ENCODE measurements around the gene APBB2.

APBB2 gene

DNA sequence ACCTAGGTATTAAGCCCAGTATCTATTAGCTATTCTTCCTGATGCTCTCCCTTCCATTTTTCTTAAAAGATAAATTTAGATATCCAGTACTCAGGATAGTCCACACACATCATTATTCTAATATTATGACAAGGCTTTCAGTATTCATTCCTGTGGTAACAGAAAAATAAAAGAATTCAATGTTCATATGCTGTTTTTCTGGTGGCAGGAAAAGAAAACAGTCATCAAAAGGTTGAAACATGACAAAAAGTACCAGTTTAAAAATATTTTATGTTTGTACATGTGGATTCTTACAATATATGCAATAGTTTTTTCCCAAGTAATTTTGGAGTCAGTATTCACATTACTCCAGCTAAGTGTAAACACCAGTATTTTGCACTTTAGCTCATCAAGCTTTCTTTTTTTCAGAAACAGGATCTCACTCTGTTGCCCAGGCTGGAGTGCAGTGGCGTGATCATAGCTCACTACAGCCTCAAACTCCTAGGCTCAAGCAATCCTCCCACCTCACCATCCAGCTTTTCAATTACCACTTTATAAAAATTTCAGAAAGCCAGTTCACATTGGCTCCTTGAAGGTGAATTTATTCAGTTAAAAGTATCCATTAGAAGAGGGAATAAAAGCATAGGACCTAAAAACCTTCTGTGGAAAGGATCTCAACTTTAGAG is 2.3 kb downstream of the APBB2 start:
- H3K4me3 ChIP-seq (ENCODE audit: low read depth, low read length): peak overlapping the region; percentile 83
- no peak for DNase-seq (ENCODE audit: low read depth)
- TF ChIP-seq, protein P1, sequence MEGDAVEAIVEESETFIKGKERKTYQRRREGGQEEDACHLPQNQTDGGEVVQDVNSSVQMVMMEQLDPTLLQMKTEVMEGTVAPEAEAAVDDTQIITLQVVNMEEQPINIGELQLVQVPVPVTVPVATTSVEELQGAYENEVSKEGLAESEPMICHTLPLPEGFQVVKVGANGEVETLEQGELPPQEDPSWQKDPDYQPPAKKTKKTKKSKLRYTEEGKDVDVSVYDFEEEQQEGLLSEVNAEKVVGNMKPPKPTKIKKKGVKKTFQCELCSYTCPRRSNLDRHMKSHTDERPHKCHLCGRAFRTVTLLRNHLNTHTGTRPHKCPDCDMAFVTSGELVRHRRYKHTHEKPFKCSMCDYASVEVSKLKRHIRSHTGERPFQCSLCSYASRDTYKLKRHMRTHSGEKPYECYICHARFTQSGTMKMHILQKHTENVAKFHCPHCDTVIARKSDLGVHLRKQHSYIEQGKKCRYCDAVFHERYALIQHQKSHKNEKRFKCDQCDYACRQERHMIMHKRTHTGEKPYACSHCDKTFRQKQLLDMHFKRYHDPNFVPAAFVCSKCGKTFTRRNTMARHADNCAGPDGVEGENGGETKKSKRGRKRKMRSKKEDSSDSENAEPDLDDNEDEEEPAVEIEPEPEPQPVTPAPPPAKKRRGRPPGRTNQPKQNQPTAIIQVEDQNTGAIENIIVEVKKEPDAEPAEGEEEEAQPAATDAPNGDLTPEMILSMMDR (IDR thresholded peaks at IDR 0.05; ENCODE audit: insufficient read depth, low read depth, low read length, missing control alignments): no peak

DNA sequence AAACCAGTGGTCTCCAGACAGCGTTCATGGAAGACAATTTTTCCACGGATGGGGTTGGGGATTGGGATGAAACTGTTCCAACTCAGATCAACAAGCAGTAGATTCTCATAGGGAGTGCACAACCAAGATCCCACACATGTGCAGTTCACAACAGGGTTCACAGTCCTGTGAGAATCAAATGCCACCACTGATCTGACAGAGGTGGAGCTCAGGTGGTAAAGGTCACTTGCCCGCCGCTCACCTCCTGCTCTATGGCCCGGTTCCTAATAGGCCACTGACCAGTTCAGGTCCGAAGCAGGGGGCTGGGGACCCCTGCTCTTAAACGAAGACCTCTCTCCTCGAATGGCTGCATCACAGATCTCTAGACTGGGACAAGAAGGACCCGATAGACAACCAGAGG is 4.4 kb downstream of the APBB2 start:
- H3K4me3 ChIP-seq (ENCODE audit: low read depth, low read length): no peak overlapping the region

DNA sequence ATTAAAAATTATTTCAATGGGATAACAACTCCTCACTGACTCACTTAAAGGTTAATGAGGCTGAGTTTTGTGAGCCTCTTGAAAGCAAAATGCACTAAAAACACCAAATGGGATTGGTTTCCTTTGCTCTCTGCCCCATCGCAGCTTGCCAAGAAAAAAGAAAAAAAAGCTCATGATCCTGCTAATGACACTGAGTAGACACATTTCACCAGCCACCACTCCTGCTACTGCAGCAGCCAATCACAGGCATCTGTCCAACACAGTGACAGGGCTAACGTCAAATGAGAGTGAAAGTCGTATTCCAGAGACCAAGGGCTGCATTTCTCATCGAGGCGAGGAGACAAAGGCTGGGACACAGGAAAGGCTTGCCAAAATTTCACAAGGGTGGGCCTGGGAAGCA is 5.2 kb downstream of the APBB2 start:
- DNase-seq (ENCODE audit: low read depth): no peak
- TF ChIP-seq, protein P1 (IDR thresholded peaks at IDR 0.05; ENCODE audit: insufficient read depth, low read depth, low read length, missing control alignments): no peak
- H3K4me3 ChIP-seq (ENCODE audit: low read depth, low read length): no peak overlapping the region

More for the DNA sequence above, 4.4 kb downstream of the APBB2 start:
- no peak for DNase-seq (ENCODE audit: low read depth)
- TF ChIP-seq, protein P1 (IDR thresholded peaks at IDR 0.05; ENCODE audit: insufficient read depth, low read depth, low read length, missing control alignments): no peak

DNA sequence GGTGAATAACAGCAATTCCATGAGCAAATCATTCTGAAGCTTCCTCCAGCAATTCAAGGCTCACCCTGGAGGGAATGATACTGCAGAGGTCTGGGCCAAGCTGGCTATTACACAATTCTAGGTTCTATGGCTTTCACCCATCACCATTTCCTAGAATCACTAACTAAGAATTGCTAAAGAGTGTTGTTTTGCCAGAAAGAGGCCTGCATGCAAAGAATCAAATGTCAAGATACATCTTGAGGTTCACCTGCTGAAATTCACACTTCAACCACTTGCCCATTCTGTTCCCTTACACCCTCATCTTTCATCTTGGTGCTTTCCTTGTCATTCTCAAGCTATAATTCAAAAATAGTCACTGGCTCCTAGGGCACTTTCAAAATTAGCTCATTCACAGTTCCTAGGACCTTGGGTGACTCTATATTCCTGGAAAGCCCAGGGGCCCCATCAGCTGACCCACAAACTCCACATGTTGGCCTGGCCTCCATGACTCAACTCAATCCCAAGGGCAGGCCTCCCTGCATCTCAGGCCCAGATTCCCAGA is 7.0 kb downstream of the APBB2 start:
- TF ChIP-seq, protein P1 (IDR thresholded peaks at IDR 0.05; ENCODE audit: insufficient read depth, low read depth, low read length, missing control alignments): no peak
- no peak overlapping the region for H3K4me3 ChIP-seq (ENCODE audit: low read depth, low read length)
- no peak for DNase-seq (ENCODE audit: low read depth)

DNA sequence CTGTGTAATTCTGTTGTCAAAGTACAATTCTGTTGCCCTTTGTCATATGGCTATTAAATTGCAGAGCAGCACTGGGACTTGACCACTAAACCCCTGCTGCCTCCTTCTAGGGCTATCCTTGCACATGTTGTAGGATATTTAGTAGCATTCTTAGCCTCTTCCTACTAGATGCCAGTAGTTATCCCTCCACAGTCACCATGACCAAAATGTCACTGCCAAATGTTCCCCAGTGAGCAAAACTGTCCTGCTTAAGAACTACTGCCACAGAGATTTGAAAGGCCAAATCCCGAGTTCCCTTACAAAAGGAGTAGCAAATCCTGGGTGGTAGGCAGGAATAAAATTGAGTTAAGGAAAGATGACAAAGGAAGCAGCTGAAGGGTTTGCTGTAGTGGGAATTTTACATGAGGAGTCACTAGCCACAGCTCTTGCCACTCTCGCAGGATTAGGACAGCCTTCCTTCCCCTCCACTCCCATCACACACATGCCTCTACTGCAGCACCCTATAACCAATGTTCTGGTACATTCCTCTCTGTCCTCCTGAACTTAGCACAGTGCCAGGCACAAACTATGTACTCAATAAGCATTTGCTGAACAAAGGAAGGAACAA is 8.4 kb downstream of the APBB2 start:
- no peak for DNase-seq (ENCODE audit: low read depth)
- TF ChIP-seq, protein P1 (IDR thresholded peaks at IDR 0.05; ENCODE audit: insufficient read depth, low read depth, low read length, missing control alignments): no peak

DNA sequence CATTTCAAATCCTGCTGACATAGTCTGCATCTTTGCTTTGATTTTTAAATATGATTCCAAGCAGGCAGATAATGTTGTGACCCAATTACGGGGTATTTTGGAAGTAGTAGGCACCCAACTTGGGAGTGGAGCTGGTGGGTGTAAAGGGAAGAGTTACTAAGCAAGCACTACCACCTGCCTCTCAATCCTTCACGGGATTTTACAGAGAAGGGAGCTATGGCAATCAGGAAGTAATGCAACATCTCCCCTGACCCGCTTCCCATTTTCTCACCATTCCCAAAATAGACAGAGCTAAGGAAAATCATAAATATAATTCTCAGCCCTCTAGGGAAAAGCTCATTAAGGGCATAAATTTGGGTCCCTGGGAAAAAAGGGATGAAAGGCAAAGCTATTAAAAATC is 9.2 kb downstream of the APBB2 start:
- no peak overlapping the region for H3K4me3 ChIP-seq (ENCODE audit: low read depth, low read length)
- TF ChIP-seq, protein P1 (IDR thresholded peaks at IDR 0.05; ENCODE audit: insufficient read depth, low read depth, low read length, missing control alignments): no peak
- DNase-seq (ENCODE audit: low read depth): no peak

More for the DNA sequence above, 8.4 kb downstream of the APBB2 start:
- no peak overlapping the region for H3K4me3 ChIP-seq (ENCODE audit: low read depth, low read length)

Measured in GM12865 (cell line).